Neuron (in vitro differentiated cells): ENCODE measurements around the gene CFAP46.

ENCODE experiments used
- H2AFZ ChIP-seq: one replicate; pipeline ENCODE4 v1.6.1; 2013; ENCODE audit warnings: low read depth, mild to moderate bottlenecking, inconsistent platforms, low read length, moderate library complexity
- H3K27me3 ChIP-seq: one replicate; pipeline ENCODE4 v1.6.1; 2013; ENCODE audit warnings: low read length; ENCODE audit not compliant: insufficient read depth
- H3K36me3 ChIP-seq: one replicate; pipeline ENCODE4 v1.6.1; 2013; ENCODE audit warnings: low read length; ENCODE audit not compliant: insufficient read depth
- H3K4me1 ChIP-seq: one replicate; pipeline ENCODE4 v1.6.1; 2013; ENCODE audit warnings: low read length; ENCODE audit not compliant: insufficient read depth
- H3K4me3 ChIP-seq: 2 replicates; pipeline ENCODE4 v1.5.1; 2013; ENCODE audit warnings: mild to moderate bottlenecking, low read length, moderate library complexity
- H3K9me3 ChIP-seq: one replicate; pipeline ENCODE4 v1.6.1; 2013; ENCODE audit warnings: low read length

Gene CFAP46

GRCh38 chr10:132879408-132880127 is 62.8 kb downstream of the CFAP46 start:
- H3K36me3 ChIP-seq: no peaks in the 10 kb centered on the region
- H3K27me3 ChIP-seq: peaks cover 23% of the 10 kb centered on the region
- H2AFZ ChIP-seq: no peak overlapping the region
- no peaks in the 10 kb centered on the region for H3K4me1 ChIP-seq
- H3K9me3 ChIP-seq: peaks cover 4% of the 10 kb centered on the region
- no peak overlapping the region for H3K4me3 ChIP-seq

- Histone ChIP-seq H2AFZ (no peak overlapping the region), H3K9me3 (peaks cover 4% of the 10 kb centered on the region), H3K4me1 (no peaks in the 10 kb centered on the region), H3K27me3 (peaks cover 23% of the 10 kb centered on the region), H3K36me3 (no peaks in the 10 kb centered on the region), H3K4me3 (no peak overlapping the region)
Observed at GRCh38 chr10:132878730-132879407, 63.5 kb downstream of the CFAP46 start.

- H3K4me3 ChIP-seq: no peak overlapping the region
- no peaks in the 10 kb centered on the region for H3K36me3 ChIP-seq
- H3K9me3 ChIP-seq: peaks cover 4% of the 10 kb centered on the region
- peaks cover 23% of the 10 kb centered on the region for H3K27me3 ChIP-seq
- no peak overlapping the region for H2AFZ ChIP-seq
- H3K4me1 ChIP-seq: no peaks in the 10 kb centered on the region
Observed at GRCh38 chr10:132878091-132878729, 64.2 kb downstream of the CFAP46 start.

GRCh38 chr10:132877473-132877872 is 64.9 kb downstream of the CFAP46 start:
- Histone ChIP-seq H3K4me3 (no peak overlapping the region), H3K9me3 (peaks cover 4% of the 10 kb centered on the region), H2AFZ (no peak overlapping the region), H3K36me3 (no peaks in the 10 kb centered on the region), H3K27me3 (peaks cover 23% of the 10 kb centered on the region), H3K4me1 (no peaks in the 10 kb centered on the region)

- Histone ChIP-seq H3K9me3 (peaks cover 4% of the 10 kb centered on the region), H2AFZ (no peak overlapping the region), H3K4me3 (no peak overlapping the region), H3K36me3 (no peaks in the 10 kb centered on the region), H3K27me3 (peaks cover 23% of the 10 kb centered on the region), H3K4me1 (no peaks in the 10 kb centered on the region)
Observed at GRCh38 chr10:132876993-132877431, 65.4 kb downstream of the CFAP46 start.

- Histone ChIP-seq H3K4me3 (no peak overlapping the region), H3K9me3 (peaks cover 4% of the 10 kb centered on the region), H3K4me1 (no peaks in the 10 kb centered on the region), H3K36me3 (no peaks in the 10 kb centered on the region), H2AFZ (no peak overlapping the region), H3K27me3 (peaks cover 23% of the 10 kb centered on the region)
Observed at GRCh38 chr10:132876131-132876860, 66.1 kb downstream of the CFAP46 start.

- Histone ChIP-seq H3K36me3 (no peaks in the 10 kb centered on the region), H2AFZ (no peak overlapping the region), H3K27me3 (peaks cover 23% of the 10 kb centered on the region), H3K9me3 (peaks cover 8% of the 10 kb centered on the region), H3K4me3 (no peak overlapping the region), H3K4me1 (no peaks in the 10 kb centered on the region)
Observed at GRCh38 chr10:132875435-132875834, 66.9 kb downstream of the CFAP46 start.

- H3K4me1 ChIP-seq: no peaks in the 10 kb centered on the region
- no peak overlapping the region for H2AFZ ChIP-seq
- no peaks in the 10 kb centered on the region for H3K36me3 ChIP-seq
- peaks cover 9% of the 10 kb centered on the region for H3K27me3 ChIP-seq
- H3K4me3 ChIP-seq: no peak overlapping the region
- H3K9me3 ChIP-seq: peaks cover 9% of the 10 kb centered on the region
Observed at GRCh38 chr10:132873395-132873794, 69.0 kb downstream of the CFAP46 start.

GRCh38 chr10:132872658-132873057 is 69.7 kb downstream of the CFAP46 start:
- no peaks in the 10 kb centered on the region for H3K4me1 ChIP-seq
- H3K9me3 ChIP-seq: peaks cover 9% of the 10 kb centered on the region
- H3K36me3 ChIP-seq: no peaks in the 10 kb centered on the region
- H3K4me3 ChIP-seq: no peak overlapping the region
- H2AFZ ChIP-seq: no peak overlapping the region
- H3K27me3 ChIP-seq: peaks cover 6% of the 10 kb centered on the region

- peaks cover 8% of the 10 kb centered on the region for H3K9me3 ChIP-seq
- no peaks in the 10 kb centered on the region for H3K36me3 ChIP-seq
- H2AFZ ChIP-seq: no peak overlapping the region
- no peak overlapping the region for H3K4me3 ChIP-seq
- no peaks in the 10 kb centered on the region for H3K27me3 ChIP-seq
- H3K4me1 ChIP-seq: no peaks in the 10 kb centered on the region
Observed at GRCh38 chr10:132870426-132870825, 71.9 kb downstream of the CFAP46 start.

- no peaks in the 10 kb centered on the region for H3K36me3 ChIP-seq
- peaks cover 6% of the 10 kb centered on the region for H3K9me3 ChIP-seq
- no peaks in the 10 kb centered on the region for H3K27me3 ChIP-seq
- no peaks in the 10 kb centered on the region for H3K4me1 ChIP-seq
- H2AFZ ChIP-seq: no peak overlapping the region
- no peak overlapping the region for H3K4me3 ChIP-seq
Observed at GRCh38 chr10:132869621-132870020, 72.7 kb downstream of the CFAP46 start.

- H2AFZ ChIP-seq: no peak overlapping the region
- no peaks in the 10 kb centered on the region for H3K36me3 ChIP-seq
- no peaks in the 10 kb centered on the region for H3K4me1 ChIP-seq
- no peak overlapping the region for H3K4me3 ChIP-seq
- no peaks in the 10 kb centered on the region for H3K27me3 ChIP-seq
- peaks cover 6% of the 10 kb centered on the region for H3K9me3 ChIP-seq
Observed at GRCh38 chr10:132868995-132869394, 73.4 kb downstream of the CFAP46 start.
